H1 (cell line): ENCODE results near the gene GSG1L2. TPM values are rescaled to one million over a fixed set of nuclear protein-coding genes. Genes with fewer than 3 reads are reported as not detected.
A peak's percentile ranks its signal among the peaks of the same experiment; 100 is the strongest.

Experiments used
- CTCF ChIA-PET: fragments of 300-600 bp; sonication (Branson Sonifier 250); formaldehyde crosslinking; loops from one replicate; lab custom pipeline; 2021; ENCODE audit not compliant: partially characterized antibody; lab: Charles Lee
- POLR2A ChIA-PET: fragments of 300-600 bp; sonication (Branson Sonifier 250); formaldehyde crosslinking; loops from one replicate; lab custom pipeline; 2021; ENCODE audit warnings: inconsistent platforms; ENCODE audit not compliant: partially characterized antibody; lab: Charles Lee
- DNase-seq, 2 experiments: peaks; one replicate each; pipeline versions ENCODE4 v3.0.0 to v3.0.0-alpha.2; 2010 to 2022; ENCODE audit warnings: low spot score in 2 of 2, low read depth in 1 of 2, mixed read lengths in 1 of 2
- FAIRE-seq: peaks from 2 replicates; lab custom pipeline; 2011; peaks lifted over from hg19 to GRCh38; lab: Jason Lieb, UNC
- H2AFZ ChIP-seq: 2 replicates; pipeline ENCODE4 v1.8.1; 2012; ENCODE audit warnings: low read length, inconsistent platforms
- H2AK5ac ChIP-seq: 2 replicates; pipeline ENCODE4 v1.6.1; 2013; ENCODE audit warnings: low read depth, low read length
- H2BK120ac ChIP-seq: replicated peaks from 2 replicates; pipeline ENCODE3; 2013; ENCODE audit warnings: low read depth, low read length, inconsistent platforms
- H2BK12ac ChIP-seq: 2 replicates; pipeline ENCODE4 v1.6.1; 2013; ENCODE audit warnings: low read depth, low read length
- H2BK15ac ChIP-seq: 2 replicates; pipeline ENCODE4 v1.6.1; 2013; ENCODE audit warnings: low read length
- H2BK20ac ChIP-seq: 2 replicates; pipeline ENCODE4 v1.6.1; 2013; ENCODE audit warnings: low read length
- H2BK5ac ChIP-seq: 2 replicates; pipeline ENCODE4 v1.6.1; 2013; ENCODE audit warnings: low read depth, low read length
- H3K14ac ChIP-seq: 2 replicates; pipeline ENCODE4 v1.6.1; 2013; ENCODE audit warnings: inconsistent platforms; ENCODE audit not compliant: insufficient read length
- H3K18ac ChIP-seq: 2 replicates; pipeline ENCODE4 v1.6.1; 2013; ENCODE audit warnings: low read length; ENCODE audit errors: extremely low read depth
- H3K23ac ChIP-seq: 2 replicates; pipeline ENCODE4 v1.6.1; 2013; ENCODE audit warnings: inconsistent platforms; ENCODE audit not compliant: insufficient read length
- H3K23me2 ChIP-seq: 2 replicates; pipeline ENCODE4 v1.6.1; 2013; ENCODE audit warnings: low read depth, low read length
- H3K27ac ChIP-seq: 2 replicates; pipeline ENCODE4 v1.6.1; 2011; ENCODE audit warnings: low read depth, low read length, inconsistent platforms
- H3K27me3 ChIP-seq, 4 experiments: replicated peaks in 1 of 4; 1 replicate in 1 of 4; 2 replicates in 3 of 4; pipeline versions ENCODE4 v1.6.1 to v1.8.1; 2011 to 2013; ENCODE audit warnings: low read length in 3 of 4, mild to moderate bottlenecking in 3 of 4, inconsistent platforms in 2 of 4, mixed read lengths in 2 of 4, moderate library complexity in 1 of 4; ENCODE audit not compliant: control insufficient read depth in 3 of 4, insufficient read depth in 3 of 4; ENCODE audit errors: extremely low read depth in 1 of 4
- H3K36me3 ChIP-seq, 4 experiments: 2 replicates each; pipeline versions ENCODE4 v1.6.1 to v1.8.1; 2011 to 2013; ENCODE audit warnings: mild to moderate bottlenecking in 4 of 4, low read length in 3 of 4, moderate library complexity in 2 of 4, control low read depth in 1 of 4, inconsistent platforms in 1 of 4; ENCODE audit not compliant: insufficient read depth in 4 of 4, control insufficient read depth in 2 of 4
- H3K4ac ChIP-seq: replicated peaks from 2 replicates; pipeline ENCODE3; 2013; ENCODE audit warnings: low read length, low read depth, mixed read lengths, inconsistent platforms; ENCODE audit not compliant: insufficient read length
- H3K4me1 ChIP-seq, 4 experiments: replicated peaks in 1 of 4; 1 replicate in 1 of 4; 2 replicates in 3 of 4; pipeline versions ENCODE4 v1.6.1 to v1.8.1; 2011 to 2013; ENCODE audit warnings: low read length in 3 of 4, inconsistent platforms in 2 of 4, mixed read lengths in 1 of 4; ENCODE audit not compliant: insufficient read depth in 4 of 4, control insufficient read depth in 3 of 4
- H3K4me2 ChIP-seq, 2 experiments: 2 replicates each; pipeline versions ENCODE4 v1.6.1 to v1.8.1; 2011 to 2013; ENCODE audit warnings: low read depth in 2 of 2, low read length in 2 of 2, control low read depth in 1 of 2, inconsistent platforms in 1 of 2, mild to moderate bottlenecking in 1 of 2; ENCODE audit not compliant: insufficient read depth in 1 of 2
- H3K4me3 ChIP-seq, 4 experiments: fragments of 200-600, 300-600 bp in 1 of 4; sonication (generic), shearing (Covaris generic), sonication (Bioruptor Twin) in 1 of 4; 2 replicates each; pipeline versions ENCODE4 v1.5.1 to v1.8.1; 2011 to 2016; ENCODE audit warnings: low read length in 4 of 4, low read depth in 3 of 4, control low read depth in 2 of 4, inconsistent platforms in 2 of 4, mild to moderate bottlenecking in 2 of 4, mixed read lengths in 1 of 4, moderate library complexity in 1 of 4; ENCODE audit not compliant: insufficient read depth in 2 of 4; ENCODE audit errors: extremely low read depth in 1 of 4
- H3K56ac ChIP-seq: replicated peaks from 2 replicates; pipeline ENCODE3; 2013; ENCODE audit warnings: low read depth, mild to moderate bottlenecking, mixed read lengths, low read length, inconsistent platforms; ENCODE audit not compliant: insufficient read length
- H3K79me1 ChIP-seq: 2 replicates; pipeline ENCODE4 v1.6.1; 2013; ENCODE audit warnings: low read depth, low read length, control low read depth
- H3K79me2 ChIP-seq, 2 experiments: 2 replicates each; pipeline versions ENCODE4 v1.6.1 to v1.8.1; 2012 to 2013; ENCODE audit warnings: low read length in 2 of 2, mild to moderate bottlenecking in 2 of 2, inconsistent platforms in 1 of 2; ENCODE audit not compliant: insufficient read depth in 2 of 2, control insufficient read depth in 1 of 2
- H3K9ac ChIP-seq, 4 experiments: replicated peaks in 1 of 4; 1 replicate in 1 of 4; 2 replicates in 3 of 4; pipeline versions ENCODE4 v1.6.1 to v1.8.1; 2011 to 2013; ENCODE audit warnings: low read depth in 3 of 4, low read length in 3 of 4, control low read depth in 2 of 4, mild to moderate bottlenecking in 2 of 4, moderate library complexity in 2 of 4, inconsistent platforms in 1 of 4; ENCODE audit errors: extremely low read depth in 1 of 4
- H3K9me3 ChIP-seq, 2 experiments: 2 replicates each; pipeline versions ENCODE4 v1.6.1 to v1.8.1; 2012 to 2013; ENCODE audit warnings: mild to moderate bottlenecking in 2 of 2, moderate library complexity in 2 of 2, control low read depth in 1 of 2, inconsistent platforms in 1 of 2, low read depth in 1 of 2, low read length in 1 of 2, mixed read lengths in 1 of 2; ENCODE audit not compliant: insufficient read depth in 2 of 2
- H4K20me1 ChIP-seq, 2 experiments: replicated peaks in 1 of 2; 2 replicates each; pipeline versions ENCODE3 to v1.8.1; 2011 to 2013; ENCODE audit warnings: inconsistent platforms in 2 of 2, low read length in 2 of 2, mild to moderate bottlenecking in 1 of 2; ENCODE audit not compliant: insufficient read depth in 2 of 2, control insufficient read depth in 1 of 2
- H4K5ac ChIP-seq: 2 replicates; pipeline ENCODE4 v1.6.1; 2013; ENCODE audit warnings: low read length, low read depth, mixed read lengths, inconsistent platforms; ENCODE audit not compliant: insufficient read length
- H4K8ac ChIP-seq: 2 replicates; pipeline ENCODE4 v1.8.0; 2013; ENCODE audit warnings: mild to moderate bottlenecking, moderate library complexity, low read length, inconsistent platforms; ENCODE audit not compliant: insufficient read depth; ENCODE audit errors: extremely low read depth
- H4K91ac ChIP-seq: replicated peaks from 2 replicates; pipeline ENCODE3; 2013; ENCODE audit warnings: low read length, mixed read lengths, inconsistent platforms; ENCODE audit not compliant: insufficient read length
- BACH1 ChIP-seq: IDR thresholded peaks from 2 replicates; pipeline ENCODE4 v1.6.1; 2012; ENCODE audit warnings: low read length, improper control_type of control experiment
- EP300 ChIP-seq, 2 experiments: IDR thresholded peaks; 1 replicate in 1 of 2; 2 replicates in 1 of 2; pipeline ENCODE4 v1.6.1; 2011 to 2012; ENCODE audit warnings: low read depth in 2 of 2, low read length in 2 of 2, mild to moderate bottlenecking in 2 of 2, borderline replicate concordance in 1 of 2, inconsistent platforms in 1 of 2, moderate library complexity in 1 of 2
- RAD21 ChIP-seq, 2 experiments: IDR thresholded peaks in 1 of 2; conservative IDR thresholded peaks in 1 of 2; 2 replicates each; pipeline ENCODE4 v1.6.1; 2011; ENCODE audit warnings: low read depth in 2 of 2, low read length in 2 of 2, improper control_type of control experiment in 1 of 2, inconsistent platforms in 1 of 2, mild to moderate bottlenecking in 1 of 2, moderate library complexity in 1 of 2
- WGBS, 2 experiments: shearing (Covaris generic) in 1 of 2; methylation state at CpG; one replicate each; pipeline versions ENCODE4 v1.1.6 to v1.1.7; 2013 to 2015; ENCODE audit warnings: low lambda C conversion rate in 2 of 2, mixed read lengths in 2 of 2, inconsistent platforms in 1 of 2, low coverage in 1 of 2, missing lambda C conversion rate in 1 of 2; ENCODE audit not compliant: insufficient replicate concordance in 2 of 2, insufficient coverage in 1 of 2, insufficient read length in 1 of 2; ENCODE audit errors: extremely low coverage in 1 of 2, missing lambda C conversion rate in 1 of 2; 5-methylcytosine and 5-hydroxymethylcytosine counted together
- polyA plus RNA-seq, 7 experiments: library from polyadenylated mRNA; depleted of rRNA in 3 of 7; stranded (reverse) in 5 of 7; unstranded in 2 of 7; fragments of >200 nt in 5 of 7; fragments of 200-250 nt in 2 of 7; gene quantifications; 1 replicate in 5 of 7; 2 replicates in 1 of 7; 4 replicates in 1 of 7; pipeline versions ENCODE4 v1.2.1 to v1.2.3, GENCODE V29; 2011 to 2013; ENCODE audit warnings: missing spikeins in 2 of 7, mixed read lengths in 2 of 7
- total RNA-seq: library from RNA; stranded (reverse); fragmentation: NEBNext Ultra II Directional; extraction: Animal tissue kit (Norgen Biotek cat#: 25700); gene quantifications from 2 replicates; pipeline ENCODE4 v1.2.1, GENCODE V29; 2021
- TF ChIP-seq, protein P1 (sequence below): IDR thresholded peaks from 2 replicates; pipeline ENCODE4 v1.6.1; 2012; ENCODE audit warnings: low read length, inconsistent platforms
- TF ChIP-seq, protein P2 (sequence below), 3 experiments: IDR thresholded peaks; 1 replicate in 2 of 3; 2 replicates in 1 of 3; pipeline versions ENCODE4 v1.5.1 to v1.6.1; 2011; ENCODE audit warnings: low read length in 3 of 3, mild to moderate bottlenecking in 3 of 3, inconsistent platforms in 2 of 3, low read depth in 1 of 3, moderate library complexity in 1 of 3; ENCODE audit not compliant: insufficient read depth in 1 of 3; ENCODE audit errors: control extremely low read depth in 1 of 3

Gene GSG1L2
- total and polyA plus RNA-seq, 2 of the 8 experiments (the other 6 are each of a cell fraction or from before 2014, with no cell fraction given), result not detected

DNA sequence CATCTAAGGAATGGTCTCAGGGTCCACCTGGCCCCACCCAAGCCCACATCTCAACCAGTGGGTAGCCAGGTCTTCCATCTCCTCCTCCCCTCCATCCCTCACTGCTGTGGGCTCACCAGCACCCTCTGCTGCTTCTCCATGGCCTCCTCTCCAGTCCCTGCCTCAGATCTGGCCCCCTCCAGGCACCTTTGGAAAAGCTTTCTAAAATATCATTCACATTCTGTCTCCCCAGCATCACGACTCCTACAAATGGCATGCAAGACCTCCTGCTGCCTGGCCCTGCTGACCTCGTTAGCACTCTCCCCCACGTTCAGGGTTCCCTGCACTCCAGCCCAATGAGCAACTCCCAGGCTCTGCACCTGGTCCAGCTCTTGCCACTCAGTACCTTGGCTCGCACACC is 17.6 kb upstream of the GSG1L2 start:
- no peak for FAIRE-seq
- WGBS, 2 experiments, result 55% methylated on average over 4 of the region's 4 CpGs; no CpG with 5 or more reads in 1 of the 2 experiments
- no peak overlapping the region for H3K23ac ChIP-seq
- CTCF ChIA-PET, result interaction anchor here (0.5 to 3.2 kb wide), 7 partner anchors 9 to 792 kb away, joined by 3 to 14 read pairs (median 3); partner anchors contain the start of gene GLP2R
- no peak overlapping the region for H4K5ac ChIP-seq
- H3K18ac ChIP-seq, result no peak overlapping the region
- H3K4ac ChIP-seq, result no peak overlapping the region
- H3K9me3 ChIP-seq, result no peaks in the 10 kb centered on the region
- 0 out of 2 replicates have a peak overlapping the region, but pooled peaks have one; percentile 5 for H2AK5ac ChIP-seq
- H2AFZ ChIP-seq, result no peak overlapping the region
- H3K27me3 ChIP-seq, result no peaks in the 10 kb centered on the region
- no peak overlapping the region for H2BK20ac ChIP-seq
- peaks cover 0 to 4% (median 2%) of the 10 kb centered on the region in 4 experiments; a peak in 2 of 7 replicates for H3K4me1 ChIP-seq
- no peaks in the 10 kb centered on the region; the same call in 1 of the 2 replicates for H3K23me2 ChIP-seq
- no peak overlapping the region for H3K56ac ChIP-seq
- H3K14ac ChIP-seq, result no peak overlapping the region
- H2BK120ac ChIP-seq, result no peak overlapping the region
- no peak overlapping the region for H3K27ac ChIP-seq
- no peaks in the 10 kb centered on the region; a peak in 1 of 8 replicates for H3K36me3 ChIP-seq
- H3K4me2 ChIP-seq, result no peak overlapping the region
- H3K9ac ChIP-seq, result no peak overlapping the region
- DNase-seq, result peak in 1 of 2 experiments; percentile 3
- no peak overlapping the region for H4K8ac ChIP-seq
- no peaks in the 10 kb centered on the region for H3K79me1 ChIP-seq
- no peak for TF ChIP-seq EP300 (IDR thresholded peaks at IDR 0.05; ENCODE audit: borderline replicate concordance in 1 of 2, low read depth in 2 of 2, low read length in 2 of 2)
- peak; percentile 11 to 32; a peak in 3 of 4 replicates for TF ChIP-seq RAD21 (IDR thresholded peaks at IDR 0.05 in 1 of 2, conservative IDR thresholded peaks at IDR 0.05 in 1 of 2; ENCODE audit: low read depth in 2 of 2, low read length in 2 of 2)
- no peak for TF ChIP-seq BACH1
- TF ChIP-seq, protein P1, sequence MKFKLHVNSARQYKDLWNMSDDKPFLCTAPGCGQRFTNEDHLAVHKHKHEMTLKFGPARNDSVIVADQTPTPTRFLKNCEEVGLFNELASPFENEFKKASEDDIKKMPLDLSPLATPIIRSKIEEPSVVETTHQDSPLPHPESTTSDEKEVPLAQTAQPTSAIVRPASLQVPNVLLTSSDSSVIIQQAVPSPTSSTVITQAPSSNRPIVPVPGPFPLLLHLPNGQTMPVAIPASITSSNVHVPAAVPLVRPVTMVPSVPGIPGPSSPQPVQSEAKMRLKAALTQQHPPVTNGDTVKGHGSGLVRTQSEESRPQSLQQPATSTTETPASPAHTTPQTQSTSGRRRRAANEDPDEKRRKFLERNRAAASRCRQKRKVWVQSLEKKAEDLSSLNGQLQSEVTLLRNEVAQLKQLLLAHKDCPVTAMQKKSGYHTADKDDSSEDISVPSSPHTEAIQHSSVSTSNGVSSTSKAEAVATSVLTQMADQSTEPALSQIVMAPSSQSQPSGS, result no peak
- TF ChIP-seq, protein P2, sequence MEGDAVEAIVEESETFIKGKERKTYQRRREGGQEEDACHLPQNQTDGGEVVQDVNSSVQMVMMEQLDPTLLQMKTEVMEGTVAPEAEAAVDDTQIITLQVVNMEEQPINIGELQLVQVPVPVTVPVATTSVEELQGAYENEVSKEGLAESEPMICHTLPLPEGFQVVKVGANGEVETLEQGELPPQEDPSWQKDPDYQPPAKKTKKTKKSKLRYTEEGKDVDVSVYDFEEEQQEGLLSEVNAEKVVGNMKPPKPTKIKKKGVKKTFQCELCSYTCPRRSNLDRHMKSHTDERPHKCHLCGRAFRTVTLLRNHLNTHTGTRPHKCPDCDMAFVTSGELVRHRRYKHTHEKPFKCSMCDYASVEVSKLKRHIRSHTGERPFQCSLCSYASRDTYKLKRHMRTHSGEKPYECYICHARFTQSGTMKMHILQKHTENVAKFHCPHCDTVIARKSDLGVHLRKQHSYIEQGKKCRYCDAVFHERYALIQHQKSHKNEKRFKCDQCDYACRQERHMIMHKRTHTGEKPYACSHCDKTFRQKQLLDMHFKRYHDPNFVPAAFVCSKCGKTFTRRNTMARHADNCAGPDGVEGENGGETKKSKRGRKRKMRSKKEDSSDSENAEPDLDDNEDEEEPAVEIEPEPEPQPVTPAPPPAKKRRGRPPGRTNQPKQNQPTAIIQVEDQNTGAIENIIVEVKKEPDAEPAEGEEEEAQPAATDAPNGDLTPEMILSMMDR (IDR thresholded peaks at IDR 0.05; ENCODE audit: control extremely low read depth in 1 of 3, insufficient read depth in 1 of 3, low read depth in 1 of 3, low read length in 3 of 3), result peak; percentile 47 to 63 (median 54)
- H2BK15ac ChIP-seq, result no peak overlapping the region
- no peak overlapping the region for H3K4me3 ChIP-seq
- H4K20me1 ChIP-seq, result no peaks in the 10 kb centered on the region
- no peak overlapping the region for H4K91ac ChIP-seq
- no peaks in the 10 kb centered on the region for H3K79me2 ChIP-seq
- peak overlapping the region; percentile 10; the same call in 1 of the 2 replicates for H2BK12ac ChIP-seq
- H2BK5ac ChIP-seq, result no peak overlapping the region
- POLR2A ChIA-PET, result no interaction called here
